GM18498 (cell line): Measurements from ENCODE around the gene PRR12.

Source experiments
- ATAC-seq: cut with Tn5 transposase; IDR thresholded peaks from one replicate; pipeline ENCODE4 v1.9.1; 2021; ENCODE audit warnings: mild to moderate bottlenecking, moderate library complexity; ENCODE audit not compliant: unreplicated experiment

Gene PRR12

DNA sequence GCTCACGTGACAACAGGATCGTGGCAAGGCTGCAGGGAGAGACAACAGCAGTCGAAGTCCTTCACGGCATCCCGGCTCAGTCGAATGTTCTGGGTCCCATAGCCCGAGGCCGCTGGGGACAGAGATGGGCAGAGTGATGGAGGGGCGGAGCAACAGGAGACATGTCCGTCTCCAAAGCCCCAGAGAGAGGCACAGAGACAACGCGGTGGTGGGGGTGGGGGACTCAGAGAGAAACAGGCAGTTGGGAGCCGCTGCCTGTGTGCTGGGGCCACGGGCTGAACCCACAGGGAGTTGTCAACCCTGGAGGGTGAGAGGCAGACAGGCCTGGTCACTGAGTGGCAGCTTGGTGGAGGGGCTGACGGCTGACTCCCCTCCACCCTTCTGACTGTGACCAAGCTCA lies 31.1 kb upstream of the PRR12 start:
- ATAC-seq: no peak

DNA sequence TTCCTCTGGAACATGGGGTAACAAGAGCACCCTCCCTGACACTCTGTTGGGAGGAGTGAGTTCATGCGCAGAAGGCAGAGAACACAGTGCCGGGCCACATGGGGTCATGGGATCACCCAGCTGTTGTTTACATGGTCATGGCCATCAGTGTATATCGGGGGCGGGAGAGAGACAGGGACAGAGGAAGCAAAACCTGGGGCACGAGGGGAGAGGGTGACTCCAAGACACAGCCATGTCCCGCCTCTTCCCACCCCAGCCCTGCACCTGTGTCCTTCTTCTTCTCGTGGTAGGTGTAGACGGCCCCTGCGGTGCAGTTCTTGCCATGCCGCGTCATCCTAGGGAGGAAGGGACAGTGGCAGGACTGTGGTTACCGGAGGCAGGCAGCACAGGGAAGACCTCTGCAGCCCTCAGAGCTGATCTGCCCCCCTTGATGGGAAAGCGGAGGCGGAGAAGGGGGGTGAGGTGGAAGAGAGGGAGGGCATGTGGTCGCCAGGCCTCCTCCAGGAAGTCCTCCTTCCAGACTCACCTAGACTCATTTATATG lies 30.6 kb upstream of the PRR12 start:
- no peak for ATAC-seq

DNA sequence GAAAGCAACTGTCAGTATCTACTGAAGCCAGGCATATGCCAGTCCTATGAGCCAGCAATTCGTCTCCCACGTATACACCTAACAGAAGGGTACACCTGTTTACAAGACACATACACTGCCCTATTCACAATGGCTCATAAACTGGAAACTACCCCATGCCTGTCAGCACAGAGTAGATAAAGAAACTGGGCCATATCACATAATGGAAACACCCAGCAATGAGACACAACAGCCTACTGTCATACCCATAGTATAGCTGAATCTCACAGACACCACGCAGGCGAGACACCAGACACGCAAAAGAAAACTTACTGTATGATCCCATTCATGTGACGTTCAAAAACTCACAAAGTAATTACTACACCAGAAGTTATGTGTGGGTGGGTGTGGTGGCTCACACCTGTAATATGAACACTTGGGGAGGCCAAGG lies 26.4 kb upstream of the PRR12 start:
- ATAC-seq: no peak

DNA sequence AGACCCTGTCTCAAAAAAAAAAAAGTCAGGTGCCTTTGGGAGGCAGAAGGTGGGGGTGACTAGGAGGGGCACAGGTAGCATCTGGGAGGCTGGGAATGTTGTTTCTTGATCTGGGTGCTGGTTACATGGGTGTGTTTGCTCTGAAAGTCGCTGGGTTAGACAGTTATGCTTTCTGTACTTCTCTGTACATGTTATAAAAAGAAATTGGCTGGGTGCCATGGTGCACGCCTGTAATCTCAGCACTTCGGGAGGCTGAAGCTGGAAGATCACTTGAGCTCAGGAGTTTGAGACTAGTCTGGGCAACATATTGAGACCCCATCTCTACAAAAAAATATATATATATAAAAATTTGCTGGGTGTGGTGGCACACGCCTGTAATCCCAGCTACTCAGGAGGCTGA lies 25.7 kb upstream of the PRR12 start:
- ATAC-seq: no peak

DNA sequence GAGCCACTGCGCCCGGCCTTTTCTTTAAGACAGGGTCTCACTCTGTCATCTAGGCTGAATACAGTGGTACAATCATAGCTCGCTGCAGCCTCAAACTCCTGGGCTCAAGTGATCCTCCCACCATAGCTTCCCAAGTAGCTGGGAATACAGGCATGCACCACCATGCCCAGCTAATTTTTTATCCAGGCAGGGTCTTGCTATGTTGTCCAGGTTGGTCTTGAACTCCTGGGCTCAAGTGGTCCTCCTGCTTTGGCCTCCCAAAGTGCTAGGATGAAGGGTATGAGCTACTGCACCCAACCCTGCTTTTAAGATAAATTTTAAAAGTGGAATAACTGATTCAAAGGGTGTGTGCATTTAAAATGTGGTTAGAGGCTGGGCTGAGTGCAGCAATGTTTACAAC lies 24.7 kb upstream of the PRR12 start:
- no peak for ATAC-seq

DNA sequence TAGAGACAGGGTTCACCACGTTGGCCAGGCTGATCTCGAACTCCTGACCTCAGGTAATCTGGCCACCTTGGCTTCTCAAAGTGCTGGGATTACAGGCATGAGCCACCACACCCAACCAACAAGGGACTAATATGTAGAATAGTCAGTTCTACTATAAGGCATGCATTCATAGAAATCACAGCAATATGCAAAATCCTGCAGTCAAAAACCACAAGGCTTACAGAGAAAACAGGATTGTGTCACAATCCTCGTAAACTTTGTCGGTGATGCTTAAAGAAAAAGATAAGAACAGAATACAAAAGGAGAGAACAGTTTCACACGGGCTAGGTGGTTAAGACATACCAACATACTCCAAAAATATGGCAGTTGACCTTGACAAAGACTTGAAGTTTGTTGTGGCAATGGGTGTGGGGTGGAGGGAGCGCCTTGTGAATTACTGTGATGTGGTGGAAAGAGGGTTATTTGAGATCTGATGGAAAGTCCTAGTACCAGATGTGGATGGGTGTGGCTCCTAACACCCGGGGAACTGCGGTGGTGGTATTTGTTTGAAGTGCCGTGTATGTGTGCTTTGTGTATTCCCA lies 23.0 kb upstream of the PRR12 start:
- ATAC-seq: no peak

DNA sequence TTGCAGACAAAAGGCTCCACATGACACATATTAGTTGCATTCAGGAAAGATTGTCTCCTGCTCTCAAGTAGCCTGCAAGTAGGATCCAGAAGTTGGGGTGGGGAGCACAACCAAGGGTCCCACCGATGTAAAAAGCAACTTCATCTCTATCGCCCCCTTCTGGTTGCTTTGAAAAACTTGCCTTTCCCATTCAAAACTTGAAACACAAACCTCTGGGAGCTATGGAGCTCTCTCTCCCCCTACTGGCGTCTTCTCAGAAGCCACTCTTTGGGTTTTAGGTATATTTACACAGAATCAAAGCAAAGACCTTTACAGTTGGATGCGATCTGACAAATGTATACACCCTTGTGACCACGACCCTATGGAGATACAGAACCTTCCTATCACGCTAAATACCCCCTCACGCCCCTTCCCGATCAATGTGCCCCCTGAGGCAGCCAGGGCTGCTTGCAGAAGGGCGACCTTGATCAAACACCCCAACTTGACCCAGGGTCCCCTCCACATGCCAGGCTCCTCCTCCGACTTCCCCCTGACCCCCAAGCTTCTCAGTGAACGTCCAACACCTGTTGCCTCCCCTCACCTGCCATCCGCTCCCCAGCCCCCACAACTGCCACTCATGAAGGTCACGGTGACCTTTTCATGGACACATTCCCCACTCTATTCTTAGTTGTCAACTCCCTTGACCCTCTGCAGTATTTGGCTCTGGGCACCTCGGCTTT lies 20.7 kb upstream of the PRR12 start:
- no peak for ATAC-seq

DNA sequence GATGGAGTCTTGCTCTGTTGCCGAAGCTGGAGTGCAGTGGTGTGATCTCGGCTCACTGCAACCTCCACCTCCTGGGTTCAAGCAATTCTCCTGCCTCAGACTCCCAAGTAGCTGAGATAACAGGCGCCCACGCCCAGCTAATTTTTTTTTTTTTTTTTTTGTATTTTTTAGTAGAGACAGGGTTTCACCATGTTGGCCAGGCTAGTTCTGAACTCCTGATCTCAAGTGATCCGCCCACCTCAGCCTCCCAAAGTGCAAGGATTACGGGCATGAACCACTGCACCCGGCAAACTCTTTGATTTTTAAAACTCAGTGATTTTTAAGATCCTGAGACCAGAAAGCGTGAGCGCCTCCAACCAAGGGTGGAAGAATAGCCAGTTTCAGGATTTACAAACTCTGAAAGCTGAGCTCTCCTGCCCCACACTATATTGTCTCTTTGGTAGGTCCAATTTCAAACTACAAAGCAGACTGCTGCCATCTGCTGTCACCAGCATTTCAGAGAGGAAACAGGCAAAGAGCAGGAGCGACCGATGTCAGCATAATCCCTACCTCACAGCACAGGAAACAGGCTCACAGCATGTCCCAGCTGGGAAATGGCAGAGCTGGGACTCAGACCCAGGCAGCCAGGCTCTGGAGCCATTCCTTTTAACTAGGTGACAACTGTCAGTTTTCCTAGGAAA lies 19.8 kb upstream of the PRR12 start:
- ATAC-seq: no peak

DNA sequence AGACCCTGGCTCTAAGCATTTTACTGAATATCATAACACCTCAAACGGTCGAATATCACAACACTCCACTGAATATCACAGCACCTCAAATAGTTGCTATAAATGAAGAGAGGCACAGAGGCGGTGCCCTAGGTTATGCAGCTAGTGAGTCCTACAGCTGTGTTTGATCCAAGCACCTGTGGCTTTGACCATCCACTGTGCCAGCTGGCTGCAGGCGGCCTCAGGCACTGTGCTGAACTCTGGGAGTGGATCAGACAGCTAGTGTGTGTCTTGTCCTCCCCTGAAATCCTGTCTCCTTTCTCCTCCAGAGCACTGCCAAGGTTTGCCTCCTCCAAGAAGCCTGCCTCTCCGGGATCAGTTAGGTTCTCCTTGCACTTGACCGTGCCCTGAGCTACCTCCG lies 18.0 kb upstream of the PRR12 start:
- no peak for ATAC-seq

DNA sequence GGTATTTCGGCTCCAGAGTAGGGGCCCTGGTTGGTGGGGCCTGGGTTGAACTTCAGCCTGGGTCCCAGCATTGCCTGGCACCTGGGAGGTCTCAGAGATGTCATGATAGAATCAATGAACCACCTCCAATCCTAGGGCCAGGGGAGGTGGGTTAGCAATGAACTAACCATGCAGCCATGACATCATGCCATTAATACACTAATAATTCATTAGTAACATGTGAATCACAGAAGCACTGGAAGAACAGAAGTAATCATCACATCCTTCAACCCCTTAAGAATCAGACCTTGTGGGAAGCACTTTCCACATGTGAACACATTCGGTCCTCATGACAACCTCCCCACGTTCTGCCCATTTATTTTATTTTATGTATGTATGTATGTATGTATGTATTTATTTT lies 17.6 kb upstream of the PRR12 start:
- no peak for ATAC-seq

DNA sequence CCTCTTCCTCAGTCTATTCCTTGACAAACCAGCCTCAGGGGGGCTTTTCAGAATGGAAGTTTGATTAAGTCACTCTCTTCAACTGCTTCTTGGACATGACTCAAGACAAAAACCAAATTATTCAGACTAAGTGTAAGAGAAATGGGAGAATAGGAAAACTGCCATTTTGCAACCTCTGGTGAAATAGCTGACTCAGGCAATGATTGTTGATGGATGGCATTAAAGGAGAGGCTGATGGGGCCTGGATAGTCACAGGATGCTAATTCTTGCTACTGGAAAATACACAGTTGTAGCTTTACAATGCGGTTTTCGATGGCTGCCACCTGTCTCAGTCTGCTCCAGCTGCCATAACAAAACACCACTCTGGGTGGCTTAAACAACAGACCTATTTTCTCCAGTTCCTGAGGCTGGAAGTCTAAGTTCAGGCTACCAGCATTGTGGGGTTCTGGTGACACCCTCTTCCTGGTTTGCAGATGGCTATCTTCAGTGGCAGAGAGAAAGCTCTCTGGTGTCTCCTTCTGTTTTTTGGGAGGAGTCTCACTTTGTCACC lies 16.7 kb upstream of the PRR12 start:
- ATAC-seq: no peak

DNA sequence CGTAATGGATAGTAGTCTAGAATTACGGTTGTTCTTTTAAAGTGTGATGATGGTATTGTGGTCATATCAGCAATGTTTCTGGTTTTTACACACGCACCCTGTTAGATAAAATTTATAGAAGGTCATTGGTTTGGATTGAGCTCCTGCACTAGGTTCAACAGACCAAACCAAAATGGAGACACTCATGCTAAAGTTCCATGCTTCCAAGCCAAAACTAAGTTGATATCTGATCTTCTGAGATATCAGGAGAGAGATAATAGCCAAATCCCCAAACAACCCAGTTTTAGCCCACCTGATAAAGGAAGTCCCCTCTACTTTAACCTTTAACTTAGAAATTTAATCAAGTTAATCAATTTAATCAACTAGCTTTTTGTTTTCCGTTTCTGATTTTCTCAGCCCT lies 11.8 kb upstream of the PRR12 start:
- ATAC-seq: no peak

DNA sequence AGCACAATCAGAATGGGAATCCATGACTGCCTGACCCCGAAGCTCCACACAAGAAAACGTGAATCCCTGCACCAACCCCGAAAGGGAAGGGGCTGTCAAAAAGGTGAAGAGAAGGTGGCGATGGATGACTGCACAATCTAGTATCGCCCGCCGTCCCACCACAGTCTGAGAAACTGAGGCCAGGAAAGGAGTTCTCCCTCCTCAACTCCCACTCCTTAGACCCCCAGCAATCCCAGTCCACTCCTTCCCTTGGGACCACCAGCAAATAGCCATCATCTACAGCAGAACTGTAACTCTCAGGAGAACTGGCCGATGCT lies 11.1 kb upstream of the PRR12 start:
- ATAC-seq: peak; percentile 17

DNA sequence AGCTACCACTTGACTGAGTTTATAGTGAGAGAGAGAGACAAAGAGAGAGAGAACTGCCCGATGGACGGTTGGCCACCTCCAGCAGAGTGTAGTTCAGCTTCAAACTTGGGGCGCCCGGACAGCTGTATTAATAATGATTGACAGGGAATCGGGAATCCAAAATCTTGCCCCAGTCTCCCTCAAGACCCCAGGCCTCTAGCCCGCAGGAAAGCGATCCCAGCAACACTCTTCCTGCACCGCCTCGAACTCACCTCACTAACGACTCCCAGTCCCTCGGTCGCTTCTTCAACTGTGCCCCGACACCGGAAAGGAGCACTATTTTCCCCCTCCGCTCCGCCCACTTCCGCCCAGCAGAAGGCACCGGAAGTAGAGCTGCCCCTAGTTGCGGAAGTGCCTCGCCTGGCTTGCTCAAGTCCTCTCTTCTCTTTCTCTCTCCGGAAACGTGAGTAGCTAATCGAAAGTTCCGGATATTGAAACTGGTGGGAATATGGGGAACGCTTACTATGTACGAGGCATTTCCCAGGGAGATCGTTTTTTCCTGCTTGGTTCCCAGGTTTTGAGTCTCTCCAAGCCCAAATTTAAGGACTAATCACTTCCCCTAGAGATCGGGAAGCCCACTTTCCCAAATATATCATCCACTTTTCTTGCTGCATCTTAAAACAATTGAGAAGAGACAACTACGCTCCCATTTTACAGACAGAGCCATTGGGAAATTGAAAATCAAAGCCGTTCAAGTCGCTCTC lies 10.5 kb upstream of the PRR12 start, which contains the start of gene NOSIP:
NOSIP (minus strand) TSS at position 293 of the 743 bp plus-strand sequence. CDS start 19,865 bp downstream, outside the sequence.
- peak; percentile 91 for ATAC-seq

DNA sequence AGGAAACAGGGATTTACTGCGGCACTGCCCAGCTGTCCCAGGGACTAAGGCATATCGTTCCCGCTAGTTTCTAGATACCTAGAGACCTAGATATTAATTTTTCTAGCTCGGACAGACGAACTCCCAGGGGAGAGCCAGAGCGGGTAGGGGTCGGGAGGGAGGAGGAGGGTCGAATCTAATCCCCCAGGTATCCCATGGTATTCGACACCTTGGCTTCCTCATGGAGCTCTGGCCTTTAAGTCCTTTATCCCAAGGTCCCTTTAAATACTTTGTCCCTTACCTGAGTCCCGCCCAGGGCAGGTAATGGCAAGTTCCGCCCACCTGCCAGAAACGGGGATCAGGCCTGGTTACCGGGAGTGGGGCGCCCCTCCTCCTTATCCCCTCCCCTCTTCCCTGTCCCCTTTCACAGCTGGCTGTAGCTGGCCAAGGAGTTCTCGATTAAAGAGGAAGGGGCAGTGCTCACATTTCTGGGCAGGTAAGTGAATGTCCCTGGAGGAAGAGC lies 9.9 kb upstream of the PRR12 start, which contains the start of gene PRRG2:
PRRG2 (plus strand) TSS at position 310 of the 502 bp plus-strand sequence. CDS start 1,904 bp downstream, outside the sequence.
- ATAC-seq: no peak

DNA sequence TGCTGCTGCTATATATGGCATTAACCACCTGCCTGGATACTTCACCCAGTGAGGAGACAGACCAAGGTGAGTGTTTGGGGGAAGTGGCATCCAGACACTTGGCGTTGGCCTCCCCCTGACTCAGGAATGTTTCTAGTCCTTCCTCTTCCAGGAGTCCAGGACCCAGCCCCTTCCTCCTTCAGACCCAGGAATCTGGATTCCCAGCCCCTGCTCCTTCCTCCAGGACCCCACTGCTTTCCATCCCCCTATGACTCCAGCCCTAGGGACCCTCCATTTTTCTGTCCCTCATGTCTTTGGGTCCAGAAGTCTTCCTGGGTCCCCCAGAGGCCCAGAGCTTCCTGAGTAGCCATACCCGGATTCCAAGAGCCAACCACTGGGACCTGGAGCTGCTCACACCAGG lies 7.7 kb upstream of the PRR12 start:
- ATAC-seq: no peak

DNA sequence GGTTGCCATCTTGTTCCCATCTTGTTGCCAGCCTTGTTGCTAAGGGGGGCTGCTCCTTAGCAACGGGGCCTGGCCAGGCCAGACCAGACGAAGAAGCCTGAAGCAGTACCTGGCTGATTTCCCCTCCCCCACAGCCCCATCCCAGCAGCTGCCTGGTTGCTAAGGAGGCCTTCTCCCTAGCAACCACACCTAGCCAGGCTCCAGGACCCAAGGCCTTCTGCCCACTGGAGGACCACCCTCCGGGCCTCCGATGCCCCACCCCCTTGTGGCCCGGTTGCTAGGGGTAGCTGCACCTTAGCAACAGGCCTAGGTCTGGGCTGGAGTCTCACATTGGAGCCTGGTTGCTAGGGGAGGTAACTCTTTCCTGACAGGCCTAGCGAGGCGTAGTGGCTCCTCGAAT lies 6.0 kb upstream of the PRR12 start:
- ATAC-seq: no peak

DNA sequence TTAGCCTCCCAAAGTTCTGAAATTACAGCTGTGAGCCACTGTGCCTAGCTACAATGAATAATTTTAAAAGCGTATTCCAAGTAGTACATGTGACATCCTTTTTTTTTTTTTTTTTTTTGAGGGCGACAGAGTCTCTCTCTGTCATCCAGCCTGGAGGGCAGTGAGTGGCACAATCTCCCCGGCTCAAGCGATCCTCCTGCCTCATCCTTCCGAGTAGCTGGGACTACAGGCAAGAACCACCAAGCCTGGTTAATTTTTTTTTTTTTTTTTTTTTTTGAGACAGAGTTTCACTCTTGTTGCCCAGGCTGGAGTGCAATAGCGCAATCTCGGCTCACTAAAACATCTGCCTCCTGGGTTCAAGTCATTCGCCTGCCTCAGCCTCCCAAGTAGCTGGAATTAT lies 3.8 kb upstream of the PRR12 start:
- ATAC-seq: no peak

DNA sequence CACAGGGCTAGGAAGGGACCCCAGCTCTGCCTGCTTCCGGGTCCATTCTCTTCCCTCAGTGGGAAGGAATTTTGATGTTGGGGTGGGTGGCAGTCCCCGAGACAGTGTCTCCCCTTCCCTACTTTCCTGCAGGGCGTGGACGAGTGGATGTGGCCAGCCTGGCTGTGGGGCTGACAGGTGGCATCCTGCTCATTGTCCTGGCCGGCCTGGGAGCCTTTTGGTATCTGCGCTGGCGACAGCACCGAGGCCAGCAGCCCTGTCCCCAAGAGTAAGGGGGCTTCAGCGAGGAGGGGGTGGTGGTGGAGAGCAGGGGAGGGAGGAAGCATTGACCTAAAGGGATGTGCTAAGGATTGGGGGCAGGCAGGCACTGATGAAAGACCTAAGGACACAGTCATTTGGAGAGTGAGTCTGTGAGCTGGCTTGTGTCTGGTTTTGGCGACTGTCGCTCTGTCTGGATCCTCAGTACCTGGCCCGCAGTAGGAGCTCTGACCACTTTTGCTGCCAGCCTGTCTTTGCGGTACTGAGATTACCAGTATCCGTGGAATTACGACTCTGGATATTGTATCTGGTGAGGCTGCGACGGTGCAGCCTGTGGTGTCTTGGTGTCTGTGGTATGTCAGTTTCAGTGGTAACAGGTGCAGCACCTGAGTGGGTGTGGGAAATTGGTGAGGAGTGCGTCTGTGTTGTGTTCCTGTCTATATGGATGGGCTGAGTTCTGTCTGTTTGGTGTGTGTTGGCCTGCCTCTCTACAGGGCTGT lies 2.4 kb upstream of the PRR12 start:
- ATAC-seq: no peak

DNA sequence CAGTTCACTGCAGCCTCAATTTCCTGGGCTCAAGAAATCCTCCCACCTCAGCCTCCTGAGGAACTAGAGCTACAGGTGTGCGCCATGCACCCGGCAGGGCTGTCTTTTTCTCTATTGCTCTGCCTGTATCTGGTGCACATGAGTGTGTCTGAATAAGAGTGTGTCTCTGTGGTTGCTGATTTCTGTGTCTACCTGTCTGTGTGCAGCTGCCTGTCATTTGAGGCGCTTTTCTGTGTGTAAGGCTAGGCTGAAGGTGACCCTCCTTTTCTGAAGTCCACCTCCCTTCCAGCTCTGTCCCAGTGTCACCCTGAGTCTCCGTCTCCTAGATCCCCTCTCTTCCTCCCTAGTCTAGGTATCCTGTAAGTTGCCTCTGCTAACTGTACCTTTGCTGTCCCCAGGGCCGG lies 1.5 kb upstream of the PRR12 start:
- ATAC-seq: no peak
